Ishikawa (cell line): ENCODE measurements around the gene SEMA6C.

Source experiments
- CEBPB ChIP-seq: IDR thresholded peaks from 2 replicates; pipeline ENCODE4 v1.6.1; 2012
- CREB1 ChIP-seq: IDR thresholded peaks from 2 replicates; pipeline ENCODE4 v1.6.1; 2012; ENCODE audit warnings: low read depth
- EGR1 ChIP-seq: IDR thresholded peaks from 2 replicates; pipeline ENCODE4 v1.6.1; 2012
- EP300 ChIP-seq: IDR thresholded peaks from 2 replicates; pipeline ENCODE4 v1.6.1; 2012; ENCODE audit warnings: borderline replicate concordance
- FOXM1 ChIP-seq: IDR thresholded peaks from 2 replicates; pipeline ENCODE4 v1.6.1; 2012; ENCODE audit warnings: low read depth, borderline replicate concordance
- TAF1 ChIP-seq: IDR thresholded peaks from 2 replicates; pipeline ENCODE4 v1.6.1; 2012; ENCODE audit warnings: low read depth, mild to moderate bottlenecking
- TCF12 ChIP-seq: IDR thresholded peaks from 2 replicates; pipeline ENCODE4 v1.6.1; 2012; ENCODE audit warnings: low read depth
- ZBTB7A ChIP-seq: IDR thresholded peaks from 2 replicates; pipeline ENCODE4 v1.6.1; 2012; ENCODE audit warnings: low read depth

DNA sequence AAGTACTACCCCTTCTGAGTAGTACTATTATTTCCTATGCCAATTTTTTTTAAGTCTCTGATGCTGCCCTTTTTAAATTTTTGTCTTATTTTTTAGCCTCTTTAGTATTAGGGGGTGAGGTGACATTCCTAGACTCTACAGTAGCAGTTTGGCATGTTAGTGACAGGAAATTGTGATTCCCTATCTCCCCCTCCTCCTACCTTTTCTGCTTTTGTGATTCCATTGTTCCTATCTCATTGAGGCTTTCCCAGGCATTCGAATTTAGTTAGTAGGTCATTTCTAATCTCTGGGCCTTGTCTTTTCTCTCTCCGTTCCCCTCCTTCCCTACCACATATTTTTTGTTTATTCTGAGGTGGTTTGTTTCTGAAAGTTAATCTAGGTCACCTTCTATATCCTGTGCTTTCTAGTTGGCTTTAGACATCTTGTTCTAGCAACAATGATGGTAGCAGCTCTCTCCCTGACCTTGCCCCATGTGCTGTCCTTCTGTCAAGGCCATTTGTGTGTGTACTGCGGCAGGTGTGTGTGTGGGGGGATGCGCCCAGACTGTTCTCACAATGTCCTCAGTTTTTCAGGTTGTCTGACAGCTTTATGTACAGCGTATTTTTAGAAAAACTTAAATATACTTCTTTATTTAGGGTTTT is 21.5 kb downstream of the SEMA6C start:
- TF ChIP-seq EGR1 = no peak
- TF ChIP-seq ZBTB7A = no peak
- TF ChIP-seq TAF1 = no peak
- no peak for TF ChIP-seq CREB1
- no peak for TF ChIP-seq TCF12
- no peak for TF ChIP-seq FOXM1
- no peak for TF ChIP-seq CEBPB
- no peak for TF ChIP-seq EP300
